Osteocyte (in vitro differentiated cells): ENCODE data around the gene ALDH1A1. TPM values are rescaled to one million over a fixed set of nuclear protein-coding genes. Genes with fewer than 3 reads are reported as not detected.

Experiments used
- DNase-seq: peaks from one replicate; pipeline ENCODE4 v3.0.0; 2021; ENCODE audit warnings: mixed read lengths; ENCODE audit not compliant: unreplicated experiment; ENCODE audit errors: extremely low spot score
- H3K27ac Mint-ChIP-seq: one replicate; pipeline ENCODE4 v1.8.0; 2021; ENCODE audit warnings: mild to moderate bottlenecking, mixed read lengths; ENCODE audit not compliant: unreplicated experiment
- H3K27me3 Mint-ChIP-seq: one replicate; pipeline ENCODE4 v1.8.0; 2021; ENCODE audit warnings: mixed read lengths; ENCODE audit not compliant: unreplicated experiment
- H3K36me3 Mint-ChIP-seq: one replicate; pipeline ENCODE4 v1.8.0; 2021; ENCODE audit warnings: mixed read lengths; ENCODE audit not compliant: unreplicated experiment
- H3K4me1 Mint-ChIP-seq: one replicate; pipeline ENCODE4 v1.8.0; 2021; ENCODE audit warnings: mixed read lengths; ENCODE audit not compliant: unreplicated experiment
- H3K4me3 Mint-ChIP-seq: one replicate; pipeline ENCODE4 v1.8.0; 2021; ENCODE audit warnings: mild to moderate bottlenecking, moderate library complexity, mixed read lengths; ENCODE audit not compliant: unreplicated experiment
- H3K9me3 Mint-ChIP-seq: one replicate; pipeline ENCODE4 v1.8.0; 2021; ENCODE audit warnings: mixed read lengths; ENCODE audit not compliant: unreplicated experiment
- CTCF ChIP-seq: fragments of 200-600 bp; sonication (generic); IDR thresholded peaks from 2 replicates; pipeline ENCODE4 v1.5.0; 2021; ENCODE audit warnings: antibody characterized with exemption, mild to moderate bottlenecking, moderate library complexity
- total RNA-seq: library from RNA; stranded (reverse); gene quantifications from 2 replicates; pipeline ENCODE4 v1.2.1, GENCODE V29; 2021

The ALDH1A1 gene
- total RNA-seq, 1 donor from 2014 or later, result not detected

DNA sequence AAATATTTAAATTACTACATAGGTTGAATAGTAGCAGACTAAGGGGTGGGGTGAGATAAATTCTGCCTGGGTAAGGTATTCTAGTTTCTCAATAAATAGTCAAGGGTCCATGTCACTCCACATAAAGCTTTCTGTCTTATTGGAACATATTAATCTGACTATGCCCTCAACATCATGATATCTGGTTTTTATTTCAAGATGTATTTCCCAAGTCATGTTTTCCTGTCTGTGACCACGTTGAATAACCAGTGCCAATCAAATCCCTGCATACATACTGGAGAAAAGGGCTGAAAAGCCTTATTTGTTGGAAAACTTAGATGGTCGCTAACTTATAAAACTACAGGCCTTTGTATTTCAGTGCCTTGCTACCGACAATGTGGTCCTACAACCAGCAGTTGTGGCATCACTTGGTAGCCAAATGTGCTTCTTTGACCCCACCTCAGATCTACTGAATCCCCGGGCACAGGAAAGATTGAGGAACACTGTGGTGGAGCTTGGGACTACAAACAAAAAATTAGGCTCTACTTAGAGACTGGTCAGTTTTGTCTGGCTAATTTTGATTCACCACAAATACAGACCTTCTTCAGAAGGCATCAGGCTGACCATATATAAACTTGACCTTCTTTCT is 39.4 kb downstream of the ALDH1A1 start:
- Mint-ChIP-seq H3K27ac (no peak overlapping the region), H3K36me3 (no peaks in the 10 kb centered on the region), H3K4me1 (no peaks in the 10 kb centered on the region), H3K9me3 (no peaks in the 10 kb centered on the region), H3K27me3 (peaks cover 11% of the 10 kb centered on the region), H3K4me3 (no peak overlapping the region)
- no peak for TF ChIP-seq CTCF
- DNase-seq, result no peak

DNA sequence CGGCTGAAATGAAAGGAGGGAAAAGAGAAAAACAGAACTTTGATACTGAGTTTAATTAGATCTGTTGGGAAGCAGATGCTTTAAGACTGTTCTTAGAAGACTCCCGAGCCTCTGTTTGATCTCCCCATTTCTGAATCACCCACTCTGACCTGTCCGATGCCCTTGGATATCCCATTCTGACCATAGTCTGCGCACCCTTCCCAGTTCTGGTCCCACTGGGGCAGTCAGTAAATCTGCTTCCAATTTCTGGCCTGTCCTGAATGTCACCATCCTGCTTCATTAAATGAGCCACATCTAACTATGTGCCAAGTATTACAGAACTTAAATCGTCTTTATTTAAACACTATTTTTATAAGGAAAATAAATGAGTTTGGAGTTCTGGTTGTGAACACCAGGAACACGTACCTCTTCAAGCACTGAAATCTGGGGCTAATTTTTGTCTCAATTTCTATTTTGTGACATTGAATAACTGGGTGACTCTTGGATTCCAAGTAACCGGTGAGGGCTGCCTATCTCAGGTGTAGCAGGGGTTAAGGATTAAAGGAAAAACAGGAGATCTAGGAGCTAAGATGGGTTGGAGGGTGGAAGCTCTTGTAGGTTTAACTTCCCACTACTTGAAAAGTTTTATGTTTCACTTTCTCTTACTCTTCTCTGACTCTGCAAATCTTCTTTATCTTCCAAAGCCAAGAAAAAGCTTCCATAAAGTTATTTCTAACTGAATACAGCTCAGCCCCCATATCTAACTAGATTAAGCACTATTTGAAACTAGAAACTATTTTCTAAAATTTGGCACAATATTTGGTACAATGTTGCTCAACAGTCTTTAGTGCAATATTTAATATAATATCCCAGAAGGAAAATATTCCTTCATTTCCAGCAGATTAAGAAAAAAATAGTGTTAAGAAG is 40.1 kb downstream of the ALDH1A1 start:
- no peaks in the 10 kb centered on the region for H3K4me1 Mint-ChIP-seq
- no peak overlapping the region for H3K27ac Mint-ChIP-seq
- peaks cover 11% of the 10 kb centered on the region for H3K27me3 Mint-ChIP-seq
- H3K9me3 Mint-ChIP-seq, result no peaks in the 10 kb centered on the region
- no peak for DNase-seq
- no peak overlapping the region for H3K4me3 Mint-ChIP-seq
- no peaks in the 10 kb centered on the region for H3K36me3 Mint-ChIP-seq
- TF ChIP-seq CTCF, result no peak

DNA sequence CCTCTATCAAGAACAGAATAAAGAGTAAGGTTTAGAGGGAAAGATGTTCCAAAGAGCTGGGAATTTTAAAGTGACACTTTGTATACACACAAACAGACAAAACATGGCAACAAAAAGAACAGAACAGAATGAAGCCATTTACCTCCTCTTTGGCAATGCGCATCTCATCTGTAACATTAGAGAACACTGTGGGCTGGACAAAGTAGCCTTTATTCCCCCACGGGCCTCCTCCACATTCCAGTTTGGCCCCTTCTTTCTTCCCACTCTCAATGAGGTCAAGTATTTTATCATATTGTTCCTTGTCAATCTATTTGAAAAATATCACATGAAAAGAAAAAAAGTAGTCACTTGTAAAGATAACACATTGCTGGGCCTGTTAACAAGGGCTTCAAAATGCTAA is 41.0 kb downstream of the ALDH1A1 start:
- Mint-ChIP-seq H3K27ac (no peak overlapping the region), H3K4me3 (no peak overlapping the region), H3K4me1 (no peaks in the 10 kb centered on the region), H3K36me3 (no peaks in the 10 kb centered on the region), H3K27me3 (peaks cover 11% of the 10 kb centered on the region), H3K9me3 (no peaks in the 10 kb centered on the region)
- DNase-seq, result no peak
- no peak for TF ChIP-seq CTCF

GRCh38 chr9:72911247-72911775 is 41.5 kb downstream of the ALDH1A1 start:
- no peak for DNase-seq
- Mint-ChIP-seq H3K4me1 (no peaks in the 10 kb centered on the region), H3K4me3 (no peak overlapping the region), H3K27me3 (peaks cover 8% of the 10 kb centered on the region), H3K36me3 (no peaks in the 10 kb centered on the region), H3K27ac (no peak overlapping the region), H3K9me3 (no peaks in the 10 kb centered on the region)
- no peak for TF ChIP-seq CTCF

DNA sequence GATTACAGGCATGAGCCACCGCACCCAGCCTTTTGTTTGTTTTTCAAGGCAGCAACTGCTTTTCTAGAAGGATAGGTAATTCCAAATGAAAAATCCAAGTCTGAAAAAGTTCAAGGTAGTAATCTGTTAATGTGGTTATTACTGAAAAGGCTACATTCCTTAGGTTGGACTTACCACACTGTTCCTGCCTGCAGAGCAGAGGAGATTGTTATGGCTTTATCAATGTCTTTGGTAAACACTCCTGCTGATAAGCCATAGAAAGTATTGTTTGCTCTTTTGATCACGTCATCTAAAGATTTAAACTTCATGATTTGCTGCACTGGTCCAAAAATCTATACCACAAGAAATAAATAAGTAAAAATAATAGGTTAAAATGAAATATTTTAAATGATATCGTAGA is 43.4 kb downstream of the ALDH1A1 start:
- no peaks in the 10 kb centered on the region for H3K4me1 Mint-ChIP-seq
- peaks cover 4% of the 10 kb centered on the region for H3K27me3 Mint-ChIP-seq
- no peak for TF ChIP-seq CTCF
- H3K27ac Mint-ChIP-seq, result no peak overlapping the region
- DNase-seq, result no peak
- H3K9me3 Mint-ChIP-seq, result no peaks in the 10 kb centered on the region
- H3K4me3 Mint-ChIP-seq, result no peak overlapping the region
- H3K36me3 Mint-ChIP-seq, result no peaks in the 10 kb centered on the region
